Activated T-helper 2 cell treated with anti-CD3 and anti-CD28 coated beads, Interferon-gamma antibody, Interleukin-2, Interleukin-4, amounts not matched to agents 10 μg/mL and 5 μg/mL and 100 μg/mL, durations not matched to agents 14 hours and 24 hours and 36 hours (primary cell): Measurements from ENCODE around the gene DAGLB. TPM values are rescaled to one million over a fixed set of nuclear protein-coding genes. Genes with fewer than 3 reads are reported as not detected.
"Not testable (repeated sequence)": the region's sequence is repeated elsewhere in the genome, so short reads cannot be mapped to it uniquely, and the experiment has no call there.

Source experiments
- DNase-seq: peaks from one replicate; pipeline ENCODE4 v3.0.0; 2021; ENCODE audit warnings: low spot score
- H3K27ac Mint-ChIP-seq: one replicate; pipeline ENCODE4 v1.8.0; 2021; ENCODE audit warnings: mixed read lengths
- H3K27me3 Mint-ChIP-seq: one replicate; pipeline ENCODE4 v1.8.0; 2021; ENCODE audit warnings: low read depth, mixed read lengths
- H3K36me3 Mint-ChIP-seq: one replicate; pipeline ENCODE4 v1.8.0; 2021; ENCODE audit warnings: low read depth, mixed read lengths
- H3K4me1 Mint-ChIP-seq: one replicate; pipeline ENCODE4 v1.8.0; 2021; ENCODE audit warnings: low read depth, mixed read lengths
- H3K4me3 Mint-ChIP-seq: one replicate; pipeline ENCODE4 v1.8.0; 2021; ENCODE audit warnings: low read depth, mild to moderate bottlenecking, moderate library complexity, mixed read lengths
- H3K9me3 Mint-ChIP-seq: one replicate; pipeline ENCODE4 v1.8.0; 2021; ENCODE audit warnings: mixed read lengths
- intact Hi-C: fragments of 100-400 bp; cut with micrococcal nuclease; formaldehyde crosslinking; loops from one replicate; pipeline ENCODE4 v1.15.1; 2023
- total RNA-seq: library from RNA; stranded (reverse); gene quantifications from 2 replicates; pipeline ENCODE4 v1.2.3, GENCODE V29; 2022

The DAGLB gene
- total RNA-seq, 1 donor from 2014 or later, result 22.3 TPM

GRCh38 chr7:6384327-6384726 lies 63.4 kb downstream of the DAGLB start:
- intact Hi-C loops, result no loop called here
- Mint-ChIP-seq H3K4me3 (no peak overlapping the region), H3K27me3 (no peaks in the 10 kb centered on the region), H3K36me3 (peaks cover 48% of the 10 kb centered on the region), H3K4me1 (peaks cover 47% of the 10 kb centered on the region), H3K27ac (no peak overlapping the region), H3K9me3 (no peaks in the 10 kb centered on the region)
- DNase-seq, result no peak

GRCh38 chr7:6382817-6383216 lies 64.9 kb downstream of the DAGLB start:
- no peaks in the 10 kb centered on the region for H3K27me3 Mint-ChIP-seq
- H3K4me3 Mint-ChIP-seq, result no peak overlapping the region
- H3K9me3 Mint-ChIP-seq, result no peaks in the 10 kb centered on the region
- no peak overlapping the region for H3K27ac Mint-ChIP-seq
- peaks cover 47% of the 10 kb centered on the region for H3K4me1 Mint-ChIP-seq
- intact Hi-C loops, result no loop called here
- DNase-seq, result no peak
- H3K36me3 Mint-ChIP-seq, result peaks cover 47% of the 10 kb centered on the region

DNA sequence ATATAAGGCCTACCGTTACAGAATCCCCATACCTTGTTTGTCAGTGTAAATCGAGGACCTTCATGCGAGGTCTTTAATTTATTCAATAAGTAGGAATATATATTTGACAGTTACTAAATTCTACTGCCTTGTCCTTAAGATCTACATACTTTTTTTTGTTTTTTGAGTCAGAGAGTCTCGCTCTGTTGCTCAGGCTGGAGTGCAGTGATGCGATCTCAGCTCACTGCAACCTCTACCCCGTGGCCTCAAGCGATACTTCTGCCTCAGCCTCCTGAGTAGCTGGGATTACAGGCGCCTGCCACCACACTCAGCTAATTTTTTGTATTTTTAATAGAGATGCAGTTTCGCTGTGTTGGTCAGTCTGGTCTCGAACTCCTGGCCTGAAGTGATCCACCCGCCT lies 65.9 kb downstream of the DAGLB start:
- DNase-seq, H3K27me3 Mint-ChIP-seq, H3K9me3 Mint-ChIP-seq, H3K27ac Mint-ChIP-seq, H3K4me3 Mint-ChIP-seq, intact Hi-C loops: not testable (repeated sequence)
- Mint-ChIP-seq H3K4me1 (peaks cover 54% of the 10 kb centered on the region), H3K36me3 (peaks cover 42% of the 10 kb centered on the region)

DNA sequence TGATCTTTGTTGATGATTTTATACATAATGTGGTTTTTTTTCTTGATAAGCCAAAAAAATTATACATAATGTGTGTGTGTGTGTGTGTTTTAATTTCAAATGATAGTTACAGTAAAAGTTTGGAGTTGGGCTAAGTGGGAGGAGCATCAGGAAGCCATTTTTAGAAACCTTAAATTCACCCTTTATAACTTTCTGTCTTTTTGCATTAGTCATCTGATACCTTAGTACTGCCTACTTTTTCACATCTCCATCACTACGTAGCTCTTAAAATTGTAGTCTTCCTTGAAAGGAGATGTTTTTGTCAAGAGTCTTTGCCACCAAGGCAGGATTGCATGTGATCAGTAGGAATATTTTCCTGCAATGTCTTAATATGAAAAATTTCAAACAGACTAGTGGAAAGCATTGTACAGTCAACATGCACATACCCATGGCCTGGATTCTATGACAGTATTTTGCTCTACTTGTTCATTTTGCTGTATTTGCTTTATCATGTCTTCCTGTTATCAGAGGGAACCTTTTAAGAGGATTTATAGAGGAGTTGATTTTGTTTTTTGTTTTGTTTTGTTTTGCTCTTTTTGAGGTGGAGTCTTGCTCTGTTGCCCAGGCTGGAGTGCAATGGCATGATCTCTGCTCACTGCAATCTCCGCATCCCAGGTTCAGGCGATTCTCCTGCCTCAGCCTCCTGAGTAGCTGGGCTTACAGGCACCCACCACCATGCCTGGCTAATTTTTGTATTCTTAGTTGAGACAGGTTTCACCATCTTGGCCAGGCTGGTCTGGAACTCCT lies 67.3 kb downstream of the DAGLB start:
- Mint-ChIP-seq H3K4me3 (peak overlapping the region; percentile 34), H3K4me1 (peaks cover 52% of the 10 kb centered on the region)

GRCh38 chr7:6379886-6380285 lies 67.9 kb downstream of the DAGLB start:
- H3K9me3 Mint-ChIP-seq, result no peaks in the 10 kb centered on the region
- intact Hi-C loops, result no loop called here
- peak overlapping the region; percentile 34 for H3K4me3 Mint-ChIP-seq
- H3K4me1 Mint-ChIP-seq, result peaks cover 50% of the 10 kb centered on the region
- H3K27me3 Mint-ChIP-seq, result no peaks in the 10 kb centered on the region
- H3K36me3 Mint-ChIP-seq, result peaks cover 45% of the 10 kb centered on the region
- peak overlapping the region; percentile 10 for H3K27ac Mint-ChIP-seq
- no peak for DNase-seq

More for the DNA sequence above, 67.3 kb downstream of the DAGLB start:
- intact Hi-C loops, result no loop called here
- no peaks in the 10 kb centered on the region for H3K9me3 Mint-ChIP-seq
- H3K27ac Mint-ChIP-seq, result peak overlapping the region; percentile 30
- no peak for DNase-seq
- no peaks in the 10 kb centered on the region for H3K27me3 Mint-ChIP-seq
- H3K36me3 Mint-ChIP-seq, result peaks cover 43% of the 10 kb centered on the region

- DNase-seq, H3K27me3 Mint-ChIP-seq, H3K27ac Mint-ChIP-seq, intact Hi-C loops, H3K9me3 Mint-ChIP-seq, H3K4me3 Mint-ChIP-seq: not testable (repeated sequence)
- peaks cover 46% of the 10 kb centered on the region for H3K4me1 Mint-ChIP-seq
- H3K36me3 Mint-ChIP-seq, result peaks cover 40% of the 10 kb centered on the region
Observed at GRCh38 chr7:6378556-6378955, 69.2 kb downstream of the DAGLB start.

- Mint-ChIP-seq H3K9me3 (no peaks in the 10 kb centered on the region), H3K36me3 (peaks cover 36% of the 10 kb centered on the region), H3K27ac (peak overlapping the region; percentile 52), H3K27me3 (no peaks in the 10 kb centered on the region), H3K4me1 (peaks cover 34% of the 10 kb centered on the region), H3K4me3 (peak overlapping the region; percentile 67)
- DNase-seq, result no peak
- intact Hi-C loops, result no loop called here
Observed at GRCh38 chr7:6376820-6377219, 70.9 kb downstream of the DAGLB start.

- Mint-ChIP-seq H3K27me3 (no peaks in the 10 kb centered on the region), H3K4me1 (peaks cover 30% of the 10 kb centered on the region), H3K4me3 (peak overlapping the region; percentile 90), H3K36me3 (peaks cover 31% of the 10 kb centered on the region), H3K27ac (peak overlapping the region; percentile 83), H3K9me3 (no peaks in the 10 kb centered on the region)
- intact Hi-C loops, result no loop called here
- peak; percentile 19 for DNase-seq
Observed at GRCh38 chr7:6375348-6376101, 72.2 kb downstream of the DAGLB start.

DNA sequence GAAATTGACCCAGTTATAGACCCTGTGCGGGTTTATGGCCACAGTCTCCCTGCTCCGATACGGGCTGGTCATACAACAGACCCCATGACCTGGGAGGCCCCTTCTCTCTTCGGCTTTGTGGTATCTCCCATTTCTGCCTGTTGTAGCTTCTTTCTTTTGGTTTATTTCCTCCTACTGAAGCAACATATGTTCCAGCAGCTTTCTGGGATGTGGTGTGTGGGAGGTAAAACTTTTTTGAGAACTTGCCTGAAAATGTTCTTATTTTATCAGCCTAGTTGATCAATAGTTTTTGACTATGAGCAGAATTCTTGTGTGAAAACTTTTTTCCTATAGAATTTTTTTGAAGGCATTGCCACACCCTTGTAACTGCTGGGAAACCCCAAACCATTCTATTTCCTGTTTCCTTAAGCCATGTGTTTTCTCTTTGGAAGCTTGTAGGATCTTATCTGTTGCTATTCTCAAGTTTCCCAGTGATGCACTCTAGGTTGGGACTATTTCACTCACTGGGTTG lies 80.0 kb downstream of the DAGLB start:
- Mint-ChIP-seq H3K9me3 (no peaks in the 10 kb centered on the region), H3K36me3 (no peaks in the 10 kb centered on the region), H3K27ac (no peak overlapping the region), H3K4me1 (peaks cover 7% of the 10 kb centered on the region), H3K27me3 (no peaks in the 10 kb centered on the region), H3K4me3 (no peak overlapping the region)
- intact Hi-C loops, result no loop called here
- DNase-seq, result no peak

DNA sequence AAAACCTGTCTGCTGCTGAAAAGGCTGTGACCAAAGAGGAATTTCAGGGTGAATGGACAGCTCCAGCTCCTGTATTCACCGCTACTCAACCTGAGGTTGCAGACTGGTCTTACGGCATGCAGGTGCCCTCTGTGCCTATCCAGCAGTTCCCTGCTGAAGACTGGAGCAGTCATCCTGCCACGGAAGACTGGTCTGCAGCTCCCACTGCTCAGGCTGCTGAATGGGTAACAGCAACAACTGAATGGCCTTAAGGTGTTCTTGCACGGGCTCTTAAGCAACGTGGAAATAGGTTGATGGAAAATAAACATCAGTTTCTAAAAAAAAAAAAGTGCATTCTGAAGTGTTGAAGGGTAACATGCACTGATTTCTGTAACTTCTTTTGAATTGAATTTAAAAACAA lies 82.3 kb downstream of the DAGLB start:
- no peaks in the 10 kb centered on the region for H3K36me3 Mint-ChIP-seq
- H3K4me1 Mint-ChIP-seq, result peaks cover 8% of the 10 kb centered on the region
- no peaks in the 10 kb centered on the region for H3K9me3 Mint-ChIP-seq
- intact Hi-C loops, result no loop called here
- H3K27me3 Mint-ChIP-seq, result no peaks in the 10 kb centered on the region
- no peak for DNase-seq
- no peak overlapping the region for H3K27ac Mint-ChIP-seq
- no peak overlapping the region for H3K4me3 Mint-ChIP-seq

DNA sequence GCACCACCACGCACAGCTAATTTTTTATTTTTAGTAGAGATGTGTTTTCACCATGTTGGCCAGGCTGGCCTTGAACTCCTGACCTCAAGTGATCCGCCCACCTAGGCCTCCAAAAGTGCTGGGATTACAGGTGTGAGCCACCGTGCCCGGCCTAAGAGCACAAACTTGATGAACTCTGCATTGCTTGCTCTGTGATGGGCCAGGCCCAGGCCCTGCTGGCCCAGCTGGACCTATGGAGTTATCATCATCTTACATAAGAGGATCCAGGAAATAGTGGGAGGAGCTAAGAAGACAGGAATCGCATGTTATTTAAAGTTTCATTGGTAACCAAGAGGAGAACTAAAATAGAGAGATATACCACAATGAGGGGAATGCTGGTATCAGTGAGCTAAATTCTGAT lies 86.9 kb downstream of the DAGLB start:
- H3K4me1 Mint-ChIP-seq, result peaks cover 3% of the 10 kb centered on the region
- no peaks in the 10 kb centered on the region for H3K27me3 Mint-ChIP-seq
- no peak overlapping the region for H3K27ac Mint-ChIP-seq
- no peaks in the 10 kb centered on the region for H3K9me3 Mint-ChIP-seq
- intact Hi-C loops, result no loop called here
- no peak for DNase-seq
- no peaks in the 10 kb centered on the region for H3K36me3 Mint-ChIP-seq
- no peak overlapping the region for H3K4me3 Mint-ChIP-seq

- H3K9me3 Mint-ChIP-seq, result no peaks in the 10 kb centered on the region
- H3K36me3 Mint-ChIP-seq, result no peaks in the 10 kb centered on the region
- H3K4me3 Mint-ChIP-seq, result no peak overlapping the region
Observed at GRCh38 chr7:6359734-6360133, 88.0 kb downstream of the DAGLB start.

More at GRCh38 chr7:6359734-6360133, 88.0 kb downstream of the DAGLB start:
- DNase-seq, result no peak
- intact Hi-C loops, result no loop called here
- Mint-ChIP-seq H3K4me1 (peaks cover 3% of the 10 kb centered on the region), H3K27ac (no peak overlapping the region), H3K27me3 (no peaks in the 10 kb centered on the region)
